Testis (tissue), 2 donors: ENCODE data around the gene ZNF532.

Source experiments
- CTCF ChIP-seq, 3 experiments: fragments of 450-650 bp in 2 of 3; fragments of 200-600 bp in 1 of 3; sonication (generic) in 1 of 3; IDR thresholded peaks; one replicate each; pipeline ENCODE4 v1.5.1; 2016 to 2019; ENCODE audit warnings: antibody characterized with exemption in 3 of 3, mild to moderate bottlenecking in 2 of 3, moderate library complexity in 1 of 3
- POLR2A ChIP-seq: fragments of 450-650 bp; IDR thresholded peaks from one replicate; pipeline ENCODE4 v1.6.1; 2017; ENCODE audit warnings: antibody characterized with exemption, mild to moderate bottlenecking, moderate library complexity

- TF ChIP-seq CTCF (IDR thresholded peaks at IDR 0.05) (no peak), POLR2A (no peak)
Measured at GRCh38 chr18:58995663-58996062, 131.0 kb downstream of the ZNF532 start.
